Stimulated activated CD8-positive, alpha-beta memory T cell treated with anti-CD3 and anti-CD28 coated beads, Interleukin-12 subunit alpha, Interleukin-12 subunit beta, amount 100 ng/mL, for 24 hours (primary cell): ENCODE results near the gene DNAJC1.
"Not testable (repeated sequence)": the region's sequence is repeated elsewhere in the genome, so short reads cannot be mapped to it uniquely, and the experiment has no call there.

Source experiments
- DNase-seq: peaks from one replicate; pipeline ENCODE4 v3.0.0-alpha.2; 2020; ENCODE audit errors: extremely low read depth

DNAJC1 gene

GRCh38 chr10:21910798-21911197 is 92.7 kb downstream of the DNAJC1 start:
- no peak for DNase-seq

- no peak for DNase-seq
Observed at GRCh38 chr10:21907436-21907835, 96.1 kb downstream of the DNAJC1 start.

GRCh38 chr10:21904930-21905329 is 98.6 kb downstream of the DNAJC1 start:
- no peak for DNase-seq

GRCh38 chr10:21899736-21900135 is 103.8 kb downstream of the DNAJC1 start:
- no peak for DNase-seq

GRCh38 chr10:21895932-21896331 is 107.6 kb downstream of the DNAJC1 start:
- no peak for DNase-seq

- DNase-seq: no peak
Observed at GRCh38 chr10:21894648-21895342, 108.7 kb downstream of the DNAJC1 start.

- no peak for DNase-seq
Observed at GRCh38 chr10:21891439-21891838, 112.1 kb downstream of the DNAJC1 start.

GRCh38 chr10:21889477-21890275 is 113.9 kb downstream of the DNAJC1 start:
- DNase-seq: no peak

- DNase-seq: no peak
Observed at GRCh38 chr10:21888959-21889358, 114.6 kb downstream of the DNAJC1 start.

GRCh38 chr10:21885940-21886339 is 117.6 kb downstream of the DNAJC1 start:
- no peak for DNase-seq

GRCh38 chr10:21873198-21873597 is 130.3 kb downstream of the DNAJC1 start:
- DNase-seq: no peak

GRCh38 chr10:21872771-21873170 is 130.8 kb downstream of the DNAJC1 start:
- not testable (repeated sequence) for DNase-seq

- no peak for DNase-seq
Observed at GRCh38 chr10:21870849-21871248, 132.7 kb downstream of the DNAJC1 start.

- DNase-seq: not testable (repeated sequence)
Observed at GRCh38 chr10:21869087-21869486, 134.4 kb downstream of the DNAJC1 start.

GRCh38 chr10:21860718-21861117 is 142.8 kb downstream of the DNAJC1 start:
- DNase-seq: no peak

- no peak for DNase-seq
Observed at GRCh38 chr10:21858455-21858854, 145.1 kb downstream of the DNAJC1 start.

GRCh38 chr10:21849607-21850006 is 153.9 kb downstream of the DNAJC1 start:
- no peak for DNase-seq

- no peak for DNase-seq
Observed at GRCh38 chr10:21843645-21844044, 159.9 kb downstream of the DNAJC1 start.

- DNase-seq: not testable (repeated sequence)
Observed at GRCh38 chr10:21841273-21841672, 162.3 kb downstream of the DNAJC1 start.

- DNase-seq: not testable (repeated sequence)
Observed at GRCh38 chr10:21837487-21837886, 166.0 kb downstream of the DNAJC1 start.

- not testable (repeated sequence) for DNase-seq
Observed at GRCh38 chr10:21834574-21834973, 169.0 kb downstream of the DNAJC1 start.

- no peak for DNase-seq
Observed at GRCh38 chr10:21832821-21833130, 170.8 kb downstream of the DNAJC1 start.
